ENCODE data around the gene TERT.

GRCh38 chr5:1235379-1235778, 59.5 kb downstream of the TERT start:
- TF ChIP-seq CTCF (conservative IDR thresholded peaks at IDR 0.05; ENCODE audit: low read depth, low read length) (no peak), POLR2A (IDR thresholded peaks at IDR 0.05; ENCODE audit: low read depth, low read length) (no peak), MAZ (IDR thresholded peaks at IDR 0.05; ENCODE audit: borderline replicate concordance, low read depth, low read length) (no peak), SMC3 (IDR thresholded peaks at IDR 0.05; ENCODE audit: low read depth, low read length) (no peak), RAD21 (IDR thresholded peaks at IDR 0.05; ENCODE audit: low read length) (no peak), MXI1 (IDR thresholded peaks at IDR 0.05; ENCODE audit: borderline replicate concordance, low read depth, low read length) (no peak)
